ENCODE results near the gene COPS8. TPM values are rescaled to one million over a fixed set of nuclear protein-coding genes. Genes with fewer than 3 reads are reported as not detected.

Gene COPS8
- total RNA-seq, 1 experiment from 2014 or later: 49.9 TPM

GRCh38 chr2:237092506-237092905 lies 6.8 kb downstream of the COPS8 start:
- DNase-seq: no peak
- CTCF ChIA-PET: no interaction called here
- TF ChIP-seq CTCF (IDR thresholded peaks at IDR 0.05; ENCODE audit: unreplicated experiment): no peak
- Mint-ChIP-seq H3K36me3 (ENCODE audit: insufficient read depth, unreplicated experiment) (peaks cover 18% of the 10 kb centered on the region), H3K4me1 (ENCODE audit: low read depth, unreplicated experiment) (peaks cover 5% of the 10 kb centered on the region), H3K27me3 (ENCODE audit: unreplicated experiment) (no peaks in the 10 kb centered on the region), H3K27ac (ENCODE audit: unreplicated experiment) (no peak overlapping the region), H3K4me3 (ENCODE audit: low read depth, unreplicated experiment) (no peak overlapping the region), H3K9me3 (ENCODE audit: low read depth, unreplicated experiment) (no peaks in the 10 kb centered on the region)
- BruUV-seq (replicated peaks): no TSS peak
- intact Hi-C loops (cut with micrococcal nuclease; ENCODE audit: unreplicated experiment): no loop called here

- H3K27me3 Mint-ChIP-seq (ENCODE audit: unreplicated experiment): no peaks in the 10 kb centered on the region
- no peak overlapping the region for H3K4me3 Mint-ChIP-seq (ENCODE audit: low read depth, unreplicated experiment)
- BruUV-seq (replicated peaks): no TSS peak
- intact Hi-C loops (cut with micrococcal nuclease; ENCODE audit: unreplicated experiment): no loop called here
- no peak overlapping the region for H3K27ac Mint-ChIP-seq (ENCODE audit: unreplicated experiment)
- TF ChIP-seq CTCF (IDR thresholded peaks at IDR 0.05; ENCODE audit: unreplicated experiment): no peak
- peaks cover 5% of the 10 kb centered on the region for H3K4me1 Mint-ChIP-seq (ENCODE audit: low read depth, unreplicated experiment)
- H3K9me3 Mint-ChIP-seq (ENCODE audit: low read depth, unreplicated experiment): no peaks in the 10 kb centered on the region
- CTCF ChIA-PET: no interaction called here
- peaks cover 18% of the 10 kb centered on the region for H3K36me3 Mint-ChIP-seq (ENCODE audit: insufficient read depth, unreplicated experiment)
- DNase-seq: no peak
Observed at GRCh38 chr2:237092920-237093781, 7.5 kb downstream of the COPS8 start.

GRCh38 chr2:237096201-237096600 lies 10.5 kb downstream of the COPS8 start:
- no peak overlapping the region for H3K27ac Mint-ChIP-seq (ENCODE audit: unreplicated experiment)
- H3K36me3 Mint-ChIP-seq (ENCODE audit: insufficient read depth, unreplicated experiment): peaks cover 23% of the 10 kb centered on the region
- no peaks in the 10 kb centered on the region for H3K27me3 Mint-ChIP-seq (ENCODE audit: unreplicated experiment)
- no peaks in the 10 kb centered on the region for H3K9me3 Mint-ChIP-seq (ENCODE audit: low read depth, unreplicated experiment)
- no peak for TF ChIP-seq CTCF (IDR thresholded peaks at IDR 0.05; ENCODE audit: unreplicated experiment)
- peaks cover 5% of the 10 kb centered on the region for H3K4me1 Mint-ChIP-seq (ENCODE audit: low read depth, unreplicated experiment)
- DNase-seq: no peak
- intact Hi-C loops (cut with micrococcal nuclease; ENCODE audit: unreplicated experiment): no loop called here
- CTCF ChIA-PET: no interaction called here
- no peak overlapping the region for H3K4me3 Mint-ChIP-seq (ENCODE audit: low read depth, unreplicated experiment)
- BruUV-seq (replicated peaks): no TSS peak

GRCh38 chr2:237096911-237097310 lies 11.2 kb downstream of the COPS8 start:
- peaks cover 23% of the 10 kb centered on the region for H3K36me3 Mint-ChIP-seq (ENCODE audit: insufficient read depth, unreplicated experiment)
- BruUV-seq (replicated peaks): no TSS peak
- no peak for TF ChIP-seq CTCF (IDR thresholded peaks at IDR 0.05; ENCODE audit: unreplicated experiment)

More at GRCh38 chr2:237096911-237097310, 11.2 kb downstream of the COPS8 start:
- Mint-ChIP-seq H3K9me3 (ENCODE audit: low read depth, unreplicated experiment) (no peaks in the 10 kb centered on the region), H3K27me3 (ENCODE audit: unreplicated experiment) (no peaks in the 10 kb centered on the region), H3K4me3 (ENCODE audit: low read depth, unreplicated experiment) (no peak overlapping the region), H3K27ac (ENCODE audit: unreplicated experiment) (no peak overlapping the region), H3K4me1 (ENCODE audit: low read depth, unreplicated experiment) (peaks cover 5% of the 10 kb centered on the region)
- intact Hi-C loops (cut with micrococcal nuclease; ENCODE audit: unreplicated experiment): no loop called here
- CTCF ChIA-PET: no interaction called here
- no peak for DNase-seq

Data from Calu3 (cell line).